Activated CD8-positive, alpha-beta memory T cell treated with anti-CD3 and anti-CD28 coated beads, Interleukin-2, amount 50 U/mL, for 1 hour (primary cell): ENCODE measurements around the gene SH2D4B.
"Not testable (repeated sequence)": the region's sequence is repeated elsewhere in the genome, so short reads cannot be mapped to it uniquely, and the experiment has no call there.

Experiments
- DNase-seq: peaks from one replicate; pipeline ENCODE4 v3.0.0-alpha.2; 2020; ENCODE audit errors: extremely low read depth

Gene SH2D4B

GRCh38 chr10:80543319-80543672, 5.6 kb downstream of the SH2D4B start:
- DNase-seq = not testable (repeated sequence)

DNA sequence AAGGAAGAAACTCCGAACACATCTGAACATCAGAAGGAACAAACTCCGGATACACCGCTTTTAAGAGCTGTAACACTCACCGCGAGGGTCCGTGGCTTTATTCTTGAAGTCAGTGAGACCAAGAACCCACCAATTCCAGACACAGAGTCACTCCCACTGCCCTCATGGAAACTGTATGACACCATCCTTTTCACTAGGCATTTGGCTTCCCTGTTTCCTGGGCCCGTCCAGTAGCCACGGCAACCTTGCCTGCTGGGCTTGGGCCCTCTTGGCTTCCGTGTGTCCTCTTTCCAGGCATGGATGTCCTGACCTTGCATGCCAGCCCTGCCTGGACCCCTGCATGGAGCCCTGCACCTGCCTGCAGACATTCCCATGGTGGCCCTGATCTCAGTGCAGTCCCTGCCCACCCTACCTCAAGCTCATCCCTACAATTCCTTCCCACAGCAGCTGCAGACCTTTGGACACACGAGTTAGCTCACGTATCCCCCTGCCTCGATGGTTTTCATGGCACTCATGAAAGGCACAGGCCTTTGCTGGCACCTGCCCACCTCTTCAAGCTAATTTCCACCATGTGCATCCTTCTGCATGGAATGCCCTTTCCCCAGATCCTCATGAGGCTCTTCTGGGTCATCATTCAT, 6.7 kb downstream of the SH2D4B start:
- DNase-seq = no peak

- no peak for DNase-seq
Measured at GRCh38 chr10:80545258-80545881, 7.7 kb downstream of the SH2D4B start.

DNA sequence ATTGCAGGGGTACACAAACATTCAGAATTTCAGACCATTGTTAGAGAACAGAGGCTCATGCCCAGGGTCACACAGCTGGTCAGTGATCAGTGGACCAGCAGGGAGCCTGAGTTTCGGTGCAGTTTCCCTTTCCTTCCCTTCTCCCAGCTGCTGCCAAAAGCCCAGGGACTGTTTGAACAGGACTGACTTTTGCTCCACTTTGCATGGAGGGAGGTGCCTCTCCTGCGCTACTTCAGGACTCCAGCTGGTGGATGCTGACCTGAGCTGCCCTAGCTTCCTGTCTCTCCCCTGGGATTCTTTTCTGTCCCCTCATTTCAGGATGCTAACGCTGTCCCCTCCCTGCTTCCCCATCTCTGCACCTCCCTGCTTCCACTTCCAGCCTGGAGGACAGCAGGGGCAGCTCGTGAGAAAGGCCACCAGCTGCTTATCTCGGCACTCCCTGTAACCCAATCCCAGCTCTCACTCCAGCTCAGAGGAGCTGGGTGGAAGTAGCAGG, 14.5 kb downstream of the SH2D4B start:
- DNase-seq = no peak

- no peak for DNase-seq
Measured at GRCh38 chr10:80553436-80553835, 15.7 kb downstream of the SH2D4B start.

- DNase-seq = no peak
Measured at GRCh38 chr10:80554050-80554449, 16.3 kb downstream of the SH2D4B start.

DNA sequence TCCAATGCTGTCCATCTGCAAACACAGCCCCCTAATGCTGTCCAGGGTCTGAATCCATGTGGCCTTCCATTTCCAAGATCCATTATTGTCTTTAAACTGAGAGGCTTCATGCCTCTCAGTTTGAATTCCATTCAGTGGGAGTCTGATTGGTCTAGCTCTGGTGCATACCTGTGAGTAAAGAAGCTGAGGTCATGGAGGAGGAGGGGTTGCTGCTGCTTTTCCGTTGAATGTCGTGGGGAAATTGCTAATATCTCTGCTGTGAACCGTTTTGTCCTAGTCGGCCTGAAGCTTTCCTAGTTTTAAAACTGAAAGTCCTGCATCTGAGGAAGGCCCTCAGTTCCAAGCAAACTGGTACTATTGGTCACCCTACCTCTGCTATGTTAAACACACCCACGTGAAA, 17.7 kb downstream of the SH2D4B start:
- no peak for DNase-seq

- DNase-seq = no peak
Measured at GRCh38 chr10:80561950-80562349, 24.2 kb downstream of the SH2D4B start.

- DNase-seq = no peak
Measured at GRCh38 chr10:80567292-80567691, 29.6 kb downstream of the SH2D4B start.

GRCh38 chr10:80569131-80569895, 31.6 kb downstream of the SH2D4B start:
- DNase-seq = no peak

GRCh38 chr10:80571352-80571751, 33.6 kb downstream of the SH2D4B start:
- no peak for DNase-seq

DNA sequence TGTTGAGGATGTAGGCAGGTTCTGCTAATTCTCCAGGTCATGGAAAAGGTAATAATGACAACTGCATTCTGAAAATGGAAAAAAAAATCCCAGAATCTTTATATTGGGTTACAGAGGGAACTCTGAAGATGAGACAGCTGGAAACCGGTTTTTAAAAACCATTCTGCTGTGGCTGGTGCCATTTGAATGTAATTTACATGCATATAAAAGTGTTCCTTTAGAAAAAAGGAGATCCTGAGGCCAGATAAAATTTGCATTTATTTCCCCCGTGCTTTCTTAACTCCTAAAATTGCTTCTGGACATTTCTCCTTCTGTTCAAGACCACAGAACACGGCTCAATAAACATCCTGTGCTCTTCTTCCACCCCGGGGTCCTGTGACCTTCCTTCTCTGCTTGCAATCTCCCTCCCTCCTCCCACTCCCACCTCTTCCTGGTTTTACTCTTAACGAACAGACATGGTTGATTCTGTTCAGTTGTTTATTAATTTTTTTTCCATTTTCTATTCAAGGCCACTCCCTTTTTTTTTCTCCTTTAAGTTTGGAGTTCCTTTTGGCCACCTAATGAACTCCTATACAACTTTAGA, 41.6 kb downstream of the SH2D4B start:
- DNase-seq = no peak

DNA sequence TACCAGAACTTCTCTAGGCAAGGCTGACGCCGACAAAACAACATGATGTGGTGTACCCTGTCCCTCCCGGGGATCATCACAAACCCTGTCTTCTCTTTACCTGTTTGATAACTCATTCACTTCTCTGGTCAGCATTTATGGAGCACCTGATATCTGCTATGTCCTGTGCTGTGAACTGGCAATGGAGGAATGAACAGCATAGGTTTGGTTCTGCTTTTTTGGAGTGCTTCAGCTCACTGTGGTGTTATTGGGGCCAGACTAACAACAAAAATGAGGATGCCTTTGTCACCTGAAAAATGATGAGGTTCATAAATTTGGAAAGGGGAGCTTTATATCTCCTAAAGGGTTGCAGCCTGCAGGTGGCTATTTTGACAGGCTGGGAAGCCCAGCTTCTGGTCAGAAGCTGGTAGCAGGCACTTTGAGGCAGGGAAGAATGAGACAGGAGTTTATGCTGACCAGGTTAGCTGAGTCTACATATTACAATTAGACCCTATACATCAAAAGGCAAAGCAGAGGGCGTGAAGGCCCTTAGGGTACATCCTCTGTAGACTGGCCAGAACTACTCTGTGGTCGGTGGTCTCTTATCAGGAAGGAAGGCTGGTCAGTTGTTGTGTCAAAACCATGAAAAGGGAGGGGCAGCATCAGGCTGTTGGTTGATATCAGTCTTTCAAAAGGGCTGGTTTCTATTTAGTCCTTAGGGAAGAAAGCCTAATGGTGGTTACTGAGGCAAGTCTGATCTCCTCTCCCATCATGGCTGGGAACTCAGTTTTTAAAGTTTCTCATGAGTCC, 42.3 kb downstream of the SH2D4B start:
- DNase-seq = no peak

- no peak for DNase-seq
Measured at GRCh38 chr10:80580638-80581468, 43.2 kb downstream of the SH2D4B start.

- DNase-seq = no peak
Measured at GRCh38 chr10:80581469-80581835, 43.8 kb downstream of the SH2D4B start.

DNA sequence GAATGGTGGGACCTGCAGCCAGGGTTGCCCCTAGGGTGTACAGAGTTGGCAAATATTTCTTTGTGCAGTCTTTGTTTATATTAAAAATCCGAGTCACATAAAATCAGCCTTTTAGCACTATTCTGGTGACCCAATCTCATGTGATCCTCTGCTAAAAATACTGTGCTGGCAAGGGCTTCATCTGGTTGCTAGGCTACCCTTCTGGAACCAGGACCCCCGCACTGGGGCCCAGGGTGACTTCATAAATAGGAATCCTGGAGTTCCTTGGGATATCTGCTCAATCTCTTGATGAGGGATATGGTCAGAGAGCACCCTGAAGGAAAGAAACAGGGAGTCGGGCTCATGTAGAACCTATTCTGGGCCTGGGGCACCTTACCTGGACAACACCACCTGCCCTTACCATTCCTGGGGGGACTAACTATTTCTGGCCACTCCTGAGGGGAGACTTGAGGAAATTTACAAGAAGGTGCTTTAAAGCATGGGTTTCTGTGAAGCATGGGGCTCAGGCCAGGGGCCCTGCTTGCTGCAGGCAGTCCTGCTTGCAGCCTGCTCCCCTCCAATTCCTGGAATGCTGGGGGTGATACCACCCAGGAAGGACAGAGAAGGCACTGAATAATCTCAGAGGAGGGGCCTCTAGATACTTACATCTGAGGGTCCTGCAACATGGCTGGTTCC, 44.7 kb downstream of the SH2D4B start:
- DNase-seq = no peak

- DNase-seq = no peak
Measured at GRCh38 chr10:80583685-80584084, 46.0 kb downstream of the SH2D4B start.

DNA sequence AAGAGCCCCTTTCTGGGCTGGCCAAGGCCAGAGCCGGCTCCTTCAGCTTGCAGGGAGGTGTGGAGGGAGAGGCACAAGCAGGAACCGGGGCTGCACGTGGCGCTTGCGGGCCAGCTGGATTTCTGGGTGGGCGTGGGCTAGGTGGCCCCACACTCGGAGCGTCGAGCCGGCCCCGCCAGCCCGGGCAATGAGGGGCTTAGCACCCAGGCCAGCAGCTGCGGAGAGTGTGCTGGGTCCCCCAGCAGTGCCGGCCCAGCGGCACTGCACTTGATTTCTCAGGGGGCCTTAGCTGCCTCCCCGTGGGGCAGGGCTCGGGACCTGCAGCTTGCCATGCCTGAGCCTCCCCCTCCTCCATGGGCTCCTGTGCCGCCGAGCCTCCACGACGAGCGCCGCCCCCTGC, 48.1 kb downstream of the SH2D4B start:
- no peak for DNase-seq

GRCh38 chr10:80588546-80588945, 50.8 kb downstream of the SH2D4B start:
- no peak for DNase-seq

DNA sequence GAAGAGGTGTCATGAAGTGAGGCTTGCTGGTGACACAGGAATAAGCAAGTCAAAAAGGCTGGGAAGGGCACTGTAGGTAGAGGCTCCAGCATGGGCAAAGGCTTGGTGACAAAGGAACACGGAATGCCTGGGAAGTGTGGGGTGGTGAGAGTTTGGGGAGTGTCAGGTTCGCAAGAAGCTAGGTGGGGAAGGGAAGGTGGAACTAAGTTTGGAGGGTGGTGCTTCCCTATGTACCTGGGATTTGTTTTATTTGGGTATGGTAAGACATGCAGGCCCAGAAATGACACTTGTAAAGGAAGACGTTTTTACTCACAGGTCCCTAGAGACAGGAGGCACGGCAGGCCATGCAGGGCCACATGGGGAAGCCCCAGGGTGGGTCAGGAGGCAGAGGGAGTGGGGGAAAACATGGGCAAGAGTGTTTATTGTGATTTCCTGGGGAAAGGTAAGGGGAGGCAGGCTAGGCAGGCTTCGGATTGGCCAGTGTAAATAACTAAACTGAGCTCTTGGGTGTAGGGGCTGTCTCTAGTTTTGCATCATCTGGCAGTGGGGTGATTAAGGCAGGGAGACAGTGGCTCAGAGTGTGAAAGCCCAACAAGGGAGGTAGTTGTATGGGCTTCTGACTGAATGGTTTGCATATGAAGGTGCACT, 52.1 kb downstream of the SH2D4B start:
- DNase-seq = no peak
